Measurements from ENCODE around the gene MPND. TPM values are rescaled to one million over a fixed set of nuclear protein-coding genes. Genes with fewer than 3 reads are reported as not detected.

Gene MPND
- polyA plus RNA-seq, 1 of the 3 experiments (the other 2 are of a cell fraction): 21.3 TPM

- Histone ChIP-seq H3K9me3 (no peaks in the 10 kb centered on the region), H3K9me2 (no peaks in the 10 kb centered on the region), H3K27ac (ENCODE audit: low read depth in 2 of 2, low read length in 1 of 2) (no peak overlapping the region), H3K9ac (no peak overlapping the region), H3K4me1 (ENCODE audit: control insufficient read depth in 1 of 2, insufficient read depth in 2 of 2, low read depth in 1 of 2, low read length in 1 of 2) (peaks cover 0 to 16% of the 10 kb centered on the region in 2 experiments; a peak in 1 of 4 replicates), H3K36me3 (replicated peaks in 1 of 2; ENCODE audit: control insufficient read depth in 1 of 2, insufficient read depth in 2 of 2, low read length in 1 of 2) (peaks cover 4 to 7% of the 10 kb centered on the region in 2 experiments), H3K79me2 (ENCODE audit: insufficient read depth) (no peaks in the 10 kb centered on the region), H2AFZ (ENCODE audit: low read depth) (no peak overlapping the region), H4K20me1 (ENCODE audit: insufficient read depth) (no peaks in the 10 kb centered on the region), H3F3A (replicated peaks; ENCODE audit: insufficient read depth) (no peaks in the 10 kb centered on the region), H3K4me2 (0 out of 2 replicates have a peak overlapping the region, but pooled peaks have one; percentile 24), H3K27me3 (ENCODE audit: insufficient read depth) (no peaks in the 10 kb centered on the region), H3K4me3 (ENCODE audit: low read depth in 2 of 2, low read length in 1 of 2) (peak overlapping the region in 1 of 2 experiments; percentile 43; a peak in 2 of 4 replicates)
- POLR2A ChIA-PET: interaction anchor here (2.0 kb wide), 1 partner anchor 38 kb away, joined by 13 read pairs; the partner anchor contains the start of gene MPND
- 85% methylated on average over 7 of the region's 7 CpGs for WGBS (ENCODE audit: low lambda C conversion rate)
- TF ChIP-seq TEAD4 (IDR thresholded peaks at IDR 0.05; ENCODE audit: borderline replicate concordance, insufficient read depth) (no peak), GATA2 (CRISPR knock-in tag; IDR thresholded peaks at IDR 0.05) (no peak), RFX5 (IDR thresholded peaks at IDR 0.05; ENCODE audit: low read length) (no peak), MAX (IDR thresholded peaks at IDR 0.05; ENCODE audit: low read depth) (no peak), EP300 (IDR thresholded peaks at IDR 0.05; ENCODE audit: borderline replicate concordance in 1 of 2, low read depth in 1 of 2, low read length in 1 of 2) (no peak), GABPA (IDR thresholded peaks at IDR 0.05; ENCODE audit: low read depth) (no peak), ZBTB33 (IDR thresholded peaks at IDR 0.05; ENCODE audit: borderline replicate concordance, low read depth) (no peak), TAF1 (IDR thresholded peaks at IDR 0.05; ENCODE audit: borderline replicate concordance, low read depth, low read length) (no peak), FOSL2 (IDR thresholded peaks at IDR 0.05; ENCODE audit: borderline replicate concordance, low read depth) (no peak), PBX3 (IDR thresholded peaks at IDR 0.05) (no peak), RXRA (IDR thresholded peaks at IDR 0.05; ENCODE audit: borderline replicate concordance, low read depth) (no peak), RCOR1 (IDR thresholded peaks at IDR 0.05; ENCODE audit: low read length) (no peak), NRF1 (IDR thresholded peaks at IDR 0.05; ENCODE audit: low read depth, low read length) (no peak), NFIC (IDR thresholded peaks at IDR 0.05; ENCODE audit: borderline replicate concordance) (no peak), YY1 (IDR thresholded peaks at IDR 0.05; ENCODE audit: low read depth) (no peak), REST (IDR thresholded peaks at IDR 0.05; ENCODE audit: low read depth, low read length) (no peak), EZH2phosphoT487 (IDR thresholded peaks at IDR 0.05; ENCODE audit: borderline replicate concordance, low read depth) (no peak)
- no peak for DNase-seq
- CTCF ChIA-PET: interaction anchor here (1.2 to 4.2 kb wide), 4 partner anchors 10 to 48 kb away, joined by 3 to 22 read pairs (median 8); no protein-coding TSS in a partner anchor
Observed at GRCh38 chr19:4305257-4305612, 38.1 kb upstream of the MPND start.
